LNCAP (cell line): ENCODE data around the gene C2orf49.

Source experiments
- CTCF ChIP-seq: fragments of 450-650 bp; IDR thresholded peaks from 2 replicates; pipeline ENCODE4 v1.5.1; 2017; ENCODE audit warnings: mild to moderate bottlenecking

Gene C2orf49

GRCh38 chr2:105376010-105376409, 38.7 kb downstream of the C2orf49 start:
- TF ChIP-seq CTCF: no peak

- TF ChIP-seq CTCF: no peak
Measured at GRCh38 chr2:105376789-105377240, 39.5 kb downstream of the C2orf49 start.

- TF ChIP-seq CTCF: peak; percentile 13; the same call in 1 of the 2 replicates
Measured at GRCh38 chr2:105377871-105378270, 40.5 kb downstream of the C2orf49 start.

- no peak for TF ChIP-seq CTCF
Measured at GRCh38 chr2:105378276-105378840, 41.0 kb downstream of the C2orf49 start.

GRCh38 chr2:105378921-105379383, 41.6 kb downstream of the C2orf49 start:
- no peak for TF ChIP-seq CTCF

GRCh38 chr2:105379741-105380186, 42.4 kb downstream of the C2orf49 start:
- TF ChIP-seq CTCF: no peak

GRCh38 chr2:105380432-105381100, 43.2 kb downstream of the C2orf49 start:
- no peak for TF ChIP-seq CTCF
